Mesendoderm (in vitro differentiated cells): ENCODE measurements around the gene KBTBD13. TPM values are rescaled to one million over a fixed set of nuclear protein-coding genes. Genes with fewer than 3 reads are reported as not detected.

Experiments used
- DNase-seq: peaks from one replicate; pipeline ENCODE4 v3.0.0; 2013
- H2AK5ac ChIP-seq: 2 replicates; pipeline ENCODE4 v1.6.1; 2013; ENCODE audit warnings: low read length, inconsistent platforms
- H2BK120ac ChIP-seq: 2 replicates; pipeline ENCODE4 v1.6.1; 2013; ENCODE audit warnings: low read depth, mild to moderate bottlenecking, low read length, moderate library complexity, mixed read lengths
- H2BK15ac ChIP-seq: replicated peaks from 2 replicates; pipeline ENCODE4 v1.6.1; 2013; ENCODE audit warnings: low read depth, mild to moderate bottlenecking, moderate library complexity
- H2BK5ac ChIP-seq: 2 replicates; pipeline ENCODE4 v1.6.1; 2013; ENCODE audit warnings: low read length, inconsistent platforms
- H3K18ac ChIP-seq: 2 replicates; pipeline ENCODE4 v1.6.1; 2013; ENCODE audit warnings: mild to moderate bottlenecking, low read length, mixed read lengths
- H3K23ac ChIP-seq: one replicate; pipeline ENCODE4 v1.6.1; 2013; ENCODE audit warnings: low read length
- H3K27ac ChIP-seq: 2 replicates; pipeline ENCODE4 v1.5.1; 2013; ENCODE audit warnings: low read depth, mild to moderate bottlenecking, inconsistent platforms, low read length, moderate library complexity
- H3K27me3 ChIP-seq: 2 replicates; pipeline ENCODE4 v1.6.1; 2013; ENCODE audit warnings: low read length, control low read depth, mild to moderate bottlenecking, inconsistent platforms; ENCODE audit not compliant: insufficient read depth, poor library complexity
- H3K36me3 ChIP-seq: 2 replicates; pipeline ENCODE4 v1.6.1; 2013; ENCODE audit warnings: low read length, inconsistent platforms; ENCODE audit not compliant: control insufficient read depth, insufficient read depth
- H3K4ac ChIP-seq: one replicate; pipeline ENCODE4 v1.6.1; 2013; ENCODE audit warnings: low read depth, mild to moderate bottlenecking, low read length, moderate library complexity
- H3K4me1 ChIP-seq: 2 replicates; pipeline ENCODE4 v1.6.1; 2013; ENCODE audit warnings: low read depth, low read length, inconsistent platforms; ENCODE audit not compliant: control insufficient read depth
- H3K4me2 ChIP-seq: 2 replicates; pipeline ENCODE4 v1.6.1; 2013; ENCODE audit warnings: low read length
- H3K4me3 ChIP-seq: 2 replicates; pipeline ENCODE4 v1.5.1; 2013; ENCODE audit warnings: mild to moderate bottlenecking, low read length
- H3K56ac ChIP-seq: one replicate; pipeline ENCODE4 v1.6.1; 2013; ENCODE audit warnings: low read length
- H3K79me1 ChIP-seq: 2 replicates; pipeline ENCODE4 v1.6.1; 2013; ENCODE audit warnings: low read length, inconsistent platforms
- H3K79me2 ChIP-seq: 2 replicates; pipeline ENCODE4 v1.6.1; 2013; ENCODE audit warnings: mild to moderate bottlenecking, low read length; ENCODE audit not compliant: control insufficient read depth, insufficient read depth
- H3K9ac ChIP-seq: 2 replicates; pipeline ENCODE4 v1.6.1; 2013; ENCODE audit warnings: low read length, inconsistent platforms
- H4K5ac ChIP-seq: one replicate; pipeline ENCODE4 v1.6.1; 2013; ENCODE audit warnings: low read length
- H4K8ac ChIP-seq: one replicate; pipeline ENCODE4 v1.6.1; 2013; ENCODE audit warnings: low read depth, mild to moderate bottlenecking, control low read depth, low read length, moderate library complexity
- WGBS: extraction: QIAGEN DNeasy Blood & Tissue Kit; methylation state at CpG from one replicate; pipeline ENCODE4 v1.1.7; 2013; ENCODE audit warnings: low lambda C conversion rate, missing lambda C conversion rate; ENCODE audit not compliant: insufficient coverage; ENCODE audit errors: extremely low coverage; 5-methylcytosine and 5-hydroxymethylcytosine counted together
- polyA plus RNA-seq, 2 experiments: library from polyadenylated mRNA; stranded (reverse); fragments of 200-250 nt; gene quantifications; one replicate each; pipeline ENCODE4 v1.2.3, GENCODE V29; 2013

Gene KBTBD13
- polyA plus RNA-seq (2013, experiment 1 of 2): 0.01 TPM
- 0.01 TPM for polyA plus RNA-seq (2013, experiment 2 of 2)

DNA sequence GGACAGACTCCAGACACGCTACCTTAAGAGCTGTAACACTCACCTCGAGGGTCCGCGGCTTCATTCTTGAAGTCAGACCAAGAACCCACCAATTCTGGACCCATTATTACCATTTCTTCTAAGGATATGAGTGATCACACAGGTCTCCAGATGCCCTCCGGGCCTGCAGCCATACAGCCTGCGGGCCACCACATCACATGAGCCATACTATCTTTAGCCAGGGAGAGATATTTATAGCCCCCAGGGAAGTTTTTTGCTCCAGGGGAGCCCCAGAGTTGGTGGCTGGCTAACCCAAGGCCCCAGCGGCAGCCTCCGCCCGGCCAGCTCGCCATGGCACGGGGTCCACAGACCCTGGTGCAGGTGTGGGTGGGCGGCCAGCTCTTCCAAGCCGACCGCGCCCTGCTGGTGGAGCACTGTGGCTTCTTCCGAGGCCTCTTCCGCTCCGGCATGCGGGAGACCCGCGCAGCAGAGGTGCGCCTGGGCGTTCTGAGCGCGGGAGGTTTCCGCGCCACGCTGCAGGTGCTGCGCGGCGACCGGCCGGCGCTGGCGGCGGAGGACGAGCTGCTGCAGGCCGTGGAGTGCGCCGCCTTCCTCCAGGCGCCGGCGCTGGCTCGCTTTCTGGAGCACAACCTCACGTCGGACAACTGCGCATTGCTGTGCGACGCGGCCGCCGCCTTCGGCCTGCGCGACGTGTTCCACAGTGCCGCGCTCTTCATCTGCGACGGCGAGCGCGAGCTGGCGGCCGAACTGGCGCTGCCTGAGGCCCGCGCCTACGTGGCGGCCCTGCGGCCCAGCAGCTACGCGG, at the start of gene KBTBD13:
Gene KBTBD13 (plus strand): TSS at position 261 of the 805 bp plus-strand sequence. CDS start 70 bp downstream, at position 331.
- Histone ChIP-seq H3K4me3 (no peak within 1 kb of the TSS), H3K9ac (no peak within 1 kb of the TSS), H3K56ac (peak within 1 kb of the TSS; percentile 73), H2BK5ac (no peak within 1 kb of the TSS), H3K4me1 (no peaks in the 10 kb centered on the region), H3K23ac (no peak within 1 kb of the TSS), H2AK5ac (no peak within 1 kb of the TSS), H3K4ac (no peak within 1 kb of the TSS), H3K4me2 (no peak within 1 kb of the TSS), H3K79me2 (no peaks in the 10 kb centered on the region), H4K5ac (no peak within 1 kb of the TSS), H2BK15ac (no peak within 1 kb of the TSS), H3K27me3 (no peaks in the 10 kb centered on the region), H3K27ac (no peak within 1 kb of the TSS), H3K79me1 (no peaks in the 10 kb centered on the region), H3K18ac (no peak within 1 kb of the TSS), H2BK120ac (no peak within 1 kb of the TSS), H3K36me3 (no peaks in the 10 kb centered on the region), H4K8ac (no peak within 1 kb of the TSS)
- WGBS: no CpG with 5 or more reads among the region's 73 CpGs
- no peak for DNase-seq

DNA sequence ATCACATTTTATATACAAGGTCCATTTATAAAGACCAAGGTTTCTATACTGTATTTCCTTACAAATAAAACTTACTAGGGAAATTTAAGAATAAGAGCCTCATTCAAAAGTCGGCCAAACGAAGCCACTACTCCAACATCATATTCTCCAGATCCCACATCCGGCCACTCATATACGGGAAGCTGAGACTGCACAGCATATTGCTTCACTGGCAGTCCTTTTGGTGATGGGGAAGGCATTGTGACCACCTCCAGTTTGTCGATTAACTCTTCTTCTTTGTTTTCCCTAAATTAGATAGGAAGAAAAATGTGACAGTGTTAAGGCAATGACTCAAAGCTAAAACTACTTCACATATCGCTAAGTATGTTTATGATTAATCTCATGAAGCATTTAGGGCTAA, 49.8 kb upstream of the KBTBD13 start:
- no peak overlapping the region for H3K23ac ChIP-seq
- H3K36me3 ChIP-seq: no peaks in the 10 kb centered on the region
- H2BK5ac ChIP-seq: no peak overlapping the region
- no peak overlapping the region for H4K5ac ChIP-seq
- peaks cover 6% of the 10 kb centered on the region for H3K79me2 ChIP-seq
- H3K4me2 ChIP-seq: no peak overlapping the region
- peaks cover 5% of the 10 kb centered on the region for H3K4me1 ChIP-seq
- WGBS: no CpG with 5 or more reads among the region's 6 CpGs
- no peak overlapping the region for H3K56ac ChIP-seq
- H2AK5ac ChIP-seq: no peak overlapping the region
- no peak overlapping the region for H3K4ac ChIP-seq
- H3K18ac ChIP-seq: no peak overlapping the region
- no peak overlapping the region for H3K9ac ChIP-seq
- no peak overlapping the region for H2BK15ac ChIP-seq
- DNase-seq: no peak
- no peaks in the 10 kb centered on the region for H3K27me3 ChIP-seq
- no peak overlapping the region for H3K4me3 ChIP-seq
- no peak overlapping the region for H3K27ac ChIP-seq
- H2BK120ac ChIP-seq: no peak overlapping the region
- no peak overlapping the region for H4K8ac ChIP-seq
- H3K79me1 ChIP-seq: peaks cover 6% of the 10 kb centered on the region

DNA sequence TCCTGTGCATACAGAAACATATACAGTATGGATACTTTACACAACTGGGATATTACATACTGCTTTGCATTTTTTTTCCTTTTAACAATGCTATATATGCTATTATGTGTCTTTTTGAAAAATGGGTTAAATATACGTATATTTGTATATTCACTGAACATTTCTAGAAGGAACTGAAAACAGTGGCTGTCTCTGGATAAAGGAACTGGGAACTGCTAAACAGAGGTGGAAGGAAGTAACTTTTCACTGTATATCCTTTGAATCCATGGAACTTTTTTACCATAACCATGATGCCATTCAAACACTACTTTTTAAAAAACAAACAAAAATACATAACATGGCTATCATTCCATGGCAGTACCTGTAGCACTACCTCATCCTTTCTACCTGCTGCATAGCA, 49.0 kb upstream of the KBTBD13 start:
- Histone ChIP-seq H3K4me3 (no peak overlapping the region), H2AK5ac (no peak overlapping the region), H3K79me2 (peaks cover 6% of the 10 kb centered on the region), H3K79me1 (peaks cover 6% of the 10 kb centered on the region), H3K4me2 (no peak overlapping the region), H2BK15ac (no peak overlapping the region), H3K56ac (no peak overlapping the region), H4K8ac (no peak overlapping the region), H2BK120ac (no peak overlapping the region), H3K4me1 (peaks cover 5% of the 10 kb centered on the region), H3K9ac (no peak overlapping the region), H3K27ac (no peak overlapping the region), H4K5ac (no peak overlapping the region), H3K36me3 (no peaks in the 10 kb centered on the region), H2BK5ac (no peak overlapping the region), H3K23ac (no peak overlapping the region), H3K18ac (no peak overlapping the region), H3K4ac (no peak overlapping the region), H3K27me3 (no peaks in the 10 kb centered on the region)
- WGBS: no CpG with 5 or more reads among the region's 1 CpG
- no peak for DNase-seq

DNA sequence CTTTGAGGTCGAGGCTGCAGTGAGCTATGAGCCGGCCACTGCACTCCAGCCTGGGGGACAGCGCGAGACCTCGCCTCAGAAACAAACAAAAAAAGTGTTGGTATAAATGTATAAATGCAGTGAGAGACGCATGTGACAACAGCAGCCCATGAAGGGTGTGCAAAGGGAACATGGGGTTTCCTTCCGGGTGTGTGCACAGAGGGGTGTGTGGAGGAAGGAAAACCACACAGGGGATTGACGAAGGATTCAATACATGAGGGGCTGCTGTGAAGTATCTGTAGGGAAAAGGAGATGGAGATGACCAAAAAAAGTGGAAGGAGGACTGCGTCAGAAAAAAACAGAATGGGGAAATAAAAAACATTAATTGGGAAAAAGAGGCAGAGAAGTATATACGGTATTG, 48.2 kb upstream of the KBTBD13 start:
- Histone ChIP-seq H4K5ac (no peak overlapping the region), H2BK120ac (no peak overlapping the region), H3K27ac (no peak overlapping the region), H3K27me3 (no peaks in the 10 kb centered on the region), H3K79me2 (peaks cover 6% of the 10 kb centered on the region), H3K79me1 (peaks cover 6% of the 10 kb centered on the region), H3K18ac (no peak overlapping the region), H2AK5ac (no peak overlapping the region), H3K36me3 (no peaks in the 10 kb centered on the region), H3K4me3 (no peak overlapping the region), H3K4me1 (peaks cover 5% of the 10 kb centered on the region), H3K4ac (no peak overlapping the region), H2BK15ac (no peak overlapping the region), H3K23ac (peak overlapping the region; percentile 73), H3K4me2 (peak overlapping the region; percentile 43), H3K56ac (peak overlapping the region; percentile 74), H2BK5ac (no peak overlapping the region), H3K9ac (peak overlapping the region; percentile 95), H4K8ac (no peak overlapping the region)
- no CpG with 5 or more reads among the region's 10 CpGs for WGBS
- DNase-seq: no peak

DNA sequence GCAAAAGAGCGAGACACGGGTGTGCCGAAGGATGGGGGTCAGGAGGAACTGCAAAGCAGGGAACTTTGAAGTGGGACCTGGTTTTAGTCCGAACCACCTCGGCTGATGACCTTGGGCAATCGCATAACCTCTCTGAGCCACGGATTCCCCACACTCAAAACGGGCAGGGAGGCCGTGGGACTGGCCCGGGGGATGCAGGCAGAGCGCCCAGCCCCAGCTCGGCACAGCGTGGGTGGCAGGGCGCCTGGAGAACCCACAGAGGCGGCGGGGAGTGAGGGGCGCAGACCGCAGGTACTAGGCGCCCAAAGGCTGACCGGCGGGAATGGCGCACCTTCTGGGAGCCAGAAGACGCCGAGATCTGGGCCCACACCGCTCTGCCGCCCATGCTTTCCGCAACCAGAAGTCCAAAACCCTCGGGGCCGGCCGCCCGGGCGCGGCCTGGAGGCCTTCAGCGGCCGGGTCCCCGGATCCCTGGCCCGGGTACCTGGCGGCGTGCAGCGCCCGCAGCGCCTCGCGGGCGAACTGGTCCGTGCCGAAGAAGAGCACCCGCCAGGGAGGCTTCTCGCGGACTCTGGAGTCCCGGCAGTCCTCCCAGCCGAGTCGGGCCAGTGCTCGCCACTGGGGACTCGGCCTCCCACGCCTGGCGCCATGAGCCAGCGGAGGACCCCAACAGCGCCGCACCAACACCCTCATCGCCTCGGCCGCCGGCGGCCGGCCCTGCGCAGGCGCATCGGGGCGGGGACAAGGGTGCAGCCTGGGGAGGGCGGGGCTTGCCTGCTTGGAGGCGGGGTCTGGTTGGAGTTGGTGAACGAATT, 47.4 kb upstream of the KBTBD13 start, which contains the start of gene MTFMT:
Gene MTFMT (minus strand): TSS at position 719 of the 815 bp plus-strand sequence. CDS start 26 bp downstream, at position 693.
- no peak within 1 kb of the TSS for H2BK15ac ChIP-seq
- H3K56ac ChIP-seq: peak within 1 kb of the TSS; percentile 92
- peak; percentile 84 for DNase-seq
- peak within 1 kb of the TSS; percentile 80 for H3K4me3 ChIP-seq
- peak within 1 kb of the TSS; percentile 87 for H3K4me2 ChIP-seq
- H2BK5ac ChIP-seq: no peak within 1 kb of the TSS
- no peaks in the 10 kb centered on the region for H3K36me3 ChIP-seq
- no CpG with 5 or more reads among the region's 73 CpGs for WGBS
- no peaks in the 10 kb centered on the region for H3K27me3 ChIP-seq
- H3K9ac ChIP-seq: peak within 1 kb of the TSS; percentile 95
- H4K8ac ChIP-seq: no peak within 1 kb of the TSS
- H3K18ac ChIP-seq: peak within 1 kb of the TSS; percentile 77
- peaks cover 5% of the 10 kb centered on the region for H3K4me1 ChIP-seq
- peaks cover 6% of the 10 kb centered on the region for H3K79me1 ChIP-seq
- H3K79me2 ChIP-seq: peaks cover 6% of the 10 kb centered on the region
- H4K5ac ChIP-seq: no peak within 1 kb of the TSS
- no peak within 1 kb of the TSS for H2BK120ac ChIP-seq
- H3K27ac ChIP-seq: peak within 1 kb of the TSS; percentile 48
- peak within 1 kb of the TSS; percentile 46 for H3K4ac ChIP-seq
- peak within 1 kb of the TSS; percentile 83 for H3K23ac ChIP-seq
- H2AK5ac ChIP-seq: no peak within 1 kb of the TSS
